Skin of body (tissue), 2 donors: ENCODE results near the gene CD84. TPM values are rescaled to one million over a fixed set of nuclear protein-coding genes. Genes with fewer than 3 reads are reported as not detected.
"Not testable (repeated sequence)": the region's sequence is repeated elsewhere in the genome, so short reads cannot be mapped to it uniquely, and the experiment has no call there.

Experiments
- DNase-seq: peaks from one replicate; lab custom pipeline; 2025; lab: John Stamatoyannopoulos, UW
- total RNA-seq: library from RNA; depleted of rRNA; stranded (reverse); fragments of >200 nt; gene quantifications from one replicate; pipeline ENCODE4 v1.2.3, GENCODE V29; 2014

The CD84 gene
- total RNA-seq, 1 donor from 2014 or later = 3.8 TPM

DNA sequence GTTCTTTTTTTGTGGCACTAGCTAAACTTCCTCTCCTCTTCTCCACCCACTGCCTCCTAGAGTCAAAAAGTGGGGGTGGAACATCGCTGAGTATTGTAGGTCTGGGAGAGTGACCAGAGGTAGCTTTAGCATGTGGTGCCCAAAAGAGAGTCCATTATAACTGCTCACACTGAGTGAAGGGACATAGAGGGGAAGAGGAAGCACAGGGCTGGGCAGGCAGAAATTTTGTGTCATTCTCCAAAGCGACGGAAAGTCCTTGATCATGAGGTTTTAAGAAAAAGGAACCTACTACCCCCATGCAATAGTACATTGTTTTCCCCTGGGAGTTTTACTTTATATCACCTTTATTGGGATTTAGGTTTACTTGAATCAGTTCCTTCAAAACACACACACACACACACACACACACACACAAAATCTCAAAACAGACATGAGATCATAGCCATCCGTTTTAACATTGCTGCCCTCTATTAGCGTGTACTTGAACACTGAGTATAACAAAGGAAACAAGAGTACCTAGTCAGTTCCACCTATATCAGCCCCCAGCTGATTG lies 4.1 kb downstream of the CD84 start:
- DNase-seq = no peak

DNA sequence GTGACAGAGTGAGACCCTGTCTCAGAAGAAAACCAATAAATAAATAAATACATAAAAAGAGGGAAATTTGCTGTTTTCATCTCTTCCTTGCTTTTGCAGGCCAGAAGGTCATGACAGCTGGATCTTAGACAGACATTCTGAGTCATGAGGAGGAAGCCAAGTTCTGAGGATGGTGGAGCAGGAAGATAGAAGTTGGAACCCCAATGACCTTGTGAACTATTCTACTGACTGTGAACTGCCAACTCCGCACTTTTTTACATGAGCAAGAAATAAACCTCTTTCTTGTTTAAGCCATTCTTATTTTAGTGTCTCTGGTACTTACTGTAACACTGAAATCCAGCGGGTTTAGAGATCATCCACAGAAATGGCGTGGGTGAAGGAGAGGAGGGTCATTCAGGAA lies 8.5 kb downstream of the CD84 start:
- no peak for DNase-seq

DNA sequence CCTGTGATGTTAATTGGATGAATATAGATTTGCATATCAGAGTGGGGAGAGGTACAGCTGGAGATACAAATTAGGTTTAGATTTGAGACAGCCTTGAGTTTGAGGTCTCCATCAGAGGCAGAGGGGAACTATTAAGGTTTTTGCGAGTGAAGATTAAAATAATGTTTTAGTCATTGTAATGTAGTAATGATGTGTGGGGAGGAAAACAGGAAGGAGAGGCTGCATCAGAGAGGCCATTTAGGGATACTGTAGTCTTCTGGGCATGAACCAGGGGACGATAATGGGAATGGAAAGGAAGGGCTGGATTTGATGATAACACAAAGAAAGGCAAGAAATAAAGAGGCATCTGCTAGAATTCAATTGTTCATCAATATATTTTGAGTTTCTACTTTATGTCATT lies 9.5 kb downstream of the CD84 start:
- no peak for DNase-seq

DNA sequence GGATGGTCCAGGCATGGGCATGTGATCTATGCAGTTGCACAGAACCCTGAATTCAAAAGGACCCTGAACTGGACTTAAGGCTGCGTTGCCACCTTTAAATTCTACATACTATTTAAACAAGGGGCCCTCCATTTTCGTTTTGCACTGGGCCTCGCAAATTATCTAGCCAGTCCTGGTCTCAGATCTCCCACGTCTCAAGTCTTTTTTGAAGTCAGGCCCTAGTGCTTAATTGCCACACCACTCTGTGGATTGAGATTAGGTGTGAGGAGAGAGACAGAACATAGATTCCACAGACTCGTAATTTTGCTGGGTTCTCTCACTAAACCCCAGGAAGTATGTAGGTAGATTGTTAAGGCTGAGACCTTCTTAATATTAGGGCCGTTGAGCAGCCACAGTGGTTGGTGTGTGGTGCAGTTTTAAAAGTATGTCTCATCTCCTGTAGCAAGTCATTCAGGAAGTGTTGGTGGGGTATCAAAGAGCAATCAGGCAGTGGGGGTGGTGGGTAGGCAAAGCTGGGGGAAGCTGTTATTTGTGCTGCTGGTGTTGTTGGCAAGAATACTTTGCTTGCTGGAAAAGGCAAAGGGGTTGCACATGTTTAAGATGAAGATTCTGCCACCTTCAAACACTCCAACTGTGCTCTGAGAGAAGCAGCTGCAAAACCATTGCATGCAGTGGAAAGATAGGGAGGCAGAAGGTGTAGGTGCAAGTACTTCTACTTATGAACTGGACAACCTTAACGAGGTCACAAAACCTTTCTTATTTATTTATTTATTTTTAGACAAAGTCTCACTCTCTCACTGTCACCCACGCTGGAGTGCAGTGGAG lies 11.2 kb downstream of the CD84 start:
- no peak for DNase-seq

DNA sequence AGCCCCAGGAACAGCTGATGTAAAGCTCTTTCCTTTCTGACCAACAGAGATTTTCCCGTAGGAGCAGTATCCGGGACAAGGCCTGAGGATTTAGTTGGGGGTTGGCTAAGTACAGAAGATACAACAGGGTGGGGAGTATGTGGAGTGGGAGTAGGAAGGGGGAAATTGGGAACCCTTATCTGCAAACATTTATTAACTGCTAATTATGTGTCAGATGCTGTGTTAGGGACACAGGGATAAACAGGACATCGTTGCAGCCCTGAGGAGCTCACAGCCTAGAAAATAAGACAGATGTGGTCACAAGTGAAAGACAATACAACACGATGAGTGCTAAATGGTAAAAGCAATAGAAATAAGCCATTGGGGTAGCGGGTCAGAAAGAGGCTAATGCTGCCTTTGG lies 12.0 kb downstream of the CD84 start:
- no peak for DNase-seq

DNA sequence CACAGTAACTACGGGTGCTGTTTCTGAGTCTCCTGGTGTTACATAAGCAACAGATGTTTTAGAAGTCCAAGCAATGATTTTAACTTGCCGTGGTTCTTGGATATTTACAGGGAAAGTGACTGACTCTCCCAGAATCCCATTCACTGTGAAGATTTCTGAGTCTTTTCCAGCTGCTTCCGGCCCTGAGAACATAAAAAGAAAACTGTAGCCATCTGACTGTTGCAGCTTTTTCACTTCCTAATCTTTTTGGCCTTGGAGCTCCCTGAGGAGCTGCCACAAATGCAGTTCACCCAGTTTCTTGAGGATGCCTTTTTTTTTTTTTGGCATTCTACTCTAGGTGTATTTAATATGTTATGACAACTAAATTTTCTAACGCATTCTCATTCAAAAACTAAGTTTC lies 13.7 kb downstream of the CD84 start:
- DNase-seq = no peak

DNA sequence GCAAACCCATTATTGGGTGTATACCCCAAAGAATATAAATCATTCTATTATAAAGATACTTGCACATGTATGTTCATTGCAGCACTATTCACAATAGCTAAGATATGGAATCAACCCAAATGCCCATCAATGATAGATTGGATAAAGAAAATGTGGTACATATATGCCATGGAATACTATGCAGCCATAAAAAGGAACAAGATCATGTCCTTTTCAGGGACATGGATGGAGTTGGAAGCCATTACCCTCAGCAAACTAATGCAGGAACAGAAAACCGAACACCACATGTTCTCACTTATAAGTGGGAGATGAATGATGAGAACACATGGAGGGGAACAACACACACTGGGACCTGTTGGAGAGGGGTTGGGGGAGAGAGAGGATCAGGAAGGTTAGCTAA lies 16.1 kb downstream of the CD84 start:
- not testable (repeated sequence) for DNase-seq

DNA sequence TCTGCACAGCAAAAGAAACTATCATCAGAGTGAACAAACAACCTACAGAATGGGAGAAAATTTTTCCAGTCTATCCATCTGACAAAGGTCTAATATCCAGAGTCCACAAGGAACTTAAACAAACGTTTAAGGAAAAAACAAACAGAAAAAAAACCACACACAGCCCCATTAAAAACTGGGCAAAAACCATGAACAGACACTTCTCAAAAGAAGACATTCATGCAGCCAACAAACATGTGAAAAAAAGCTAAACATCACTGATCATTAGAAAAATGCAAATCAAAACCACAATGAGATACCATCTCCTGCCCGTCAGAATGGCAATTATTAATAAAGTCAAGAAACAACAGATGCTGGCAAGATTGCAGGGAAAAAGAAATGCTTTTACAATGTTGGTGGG lies 16.6 kb downstream of the CD84 start:
- not testable (repeated sequence) for DNase-seq

DNA sequence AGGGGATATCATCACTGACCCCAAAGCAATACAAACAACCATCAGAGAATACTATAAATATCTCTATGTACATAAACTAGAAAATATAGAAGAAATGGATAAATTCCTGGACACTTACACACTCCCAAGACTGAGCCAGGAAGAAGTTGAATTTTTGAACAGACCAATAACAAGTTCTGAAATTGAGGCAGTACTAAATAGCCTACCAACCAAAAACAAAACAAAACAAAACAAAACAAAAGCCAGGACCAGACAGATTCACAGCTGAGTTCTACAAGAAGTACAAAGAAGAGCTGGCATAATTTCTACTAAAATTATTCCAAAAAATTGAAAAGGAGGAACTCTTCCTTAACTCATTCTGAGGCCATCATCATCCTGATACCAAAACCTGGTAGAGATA lies 18.5 kb downstream of the CD84 start:
- no peak for DNase-seq

DNA sequence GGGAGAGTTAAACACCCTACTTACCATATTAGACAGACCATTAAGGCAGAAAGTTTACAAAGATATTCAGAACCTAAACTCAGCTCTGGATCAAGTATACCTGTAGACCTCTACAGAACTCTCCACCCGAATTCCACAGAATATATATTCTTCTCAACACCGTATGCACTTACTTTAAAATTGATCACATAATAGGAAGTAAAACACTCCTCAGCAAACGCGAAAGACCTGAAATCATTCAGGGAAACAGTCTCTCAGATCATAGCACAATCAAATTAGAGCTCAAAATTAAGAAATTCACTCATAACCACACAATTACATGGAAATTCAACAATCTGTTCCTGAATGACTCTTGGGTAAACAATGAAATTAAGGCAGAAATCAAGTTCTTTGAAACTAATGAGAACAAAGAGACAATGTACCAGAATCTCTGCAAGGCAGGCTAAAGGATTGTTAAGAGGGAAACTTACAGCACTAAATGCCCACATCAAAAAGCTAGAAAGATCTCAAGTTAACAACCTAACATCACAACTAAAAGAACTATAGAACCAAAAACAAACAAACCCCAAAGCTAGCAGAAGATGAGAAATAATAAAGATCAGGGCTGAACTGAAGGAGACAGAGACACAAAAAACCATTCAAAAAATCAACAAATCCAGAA lies 19.1 kb downstream of the CD84 start:
- no peak for DNase-seq

DNA sequence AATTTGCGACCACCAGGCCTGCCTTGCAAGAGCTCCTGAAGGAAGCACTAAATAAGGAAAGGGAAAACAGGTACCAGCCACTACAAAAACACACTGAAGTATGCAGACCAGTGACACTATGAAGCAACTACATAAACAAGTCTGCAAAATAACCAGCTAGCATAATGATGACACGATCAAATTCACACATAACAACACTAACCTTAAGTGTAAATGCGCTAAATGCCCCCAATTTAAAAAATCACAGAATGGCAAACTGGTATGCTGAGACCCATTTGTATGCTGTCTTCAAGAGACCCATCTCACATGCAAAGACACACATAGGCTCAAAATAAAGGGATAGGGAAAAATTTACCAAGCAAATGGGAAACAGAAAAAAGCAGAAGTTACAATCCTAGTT lies 19.9 kb downstream of the CD84 start:
- not testable (repeated sequence) for DNase-seq

DNA sequence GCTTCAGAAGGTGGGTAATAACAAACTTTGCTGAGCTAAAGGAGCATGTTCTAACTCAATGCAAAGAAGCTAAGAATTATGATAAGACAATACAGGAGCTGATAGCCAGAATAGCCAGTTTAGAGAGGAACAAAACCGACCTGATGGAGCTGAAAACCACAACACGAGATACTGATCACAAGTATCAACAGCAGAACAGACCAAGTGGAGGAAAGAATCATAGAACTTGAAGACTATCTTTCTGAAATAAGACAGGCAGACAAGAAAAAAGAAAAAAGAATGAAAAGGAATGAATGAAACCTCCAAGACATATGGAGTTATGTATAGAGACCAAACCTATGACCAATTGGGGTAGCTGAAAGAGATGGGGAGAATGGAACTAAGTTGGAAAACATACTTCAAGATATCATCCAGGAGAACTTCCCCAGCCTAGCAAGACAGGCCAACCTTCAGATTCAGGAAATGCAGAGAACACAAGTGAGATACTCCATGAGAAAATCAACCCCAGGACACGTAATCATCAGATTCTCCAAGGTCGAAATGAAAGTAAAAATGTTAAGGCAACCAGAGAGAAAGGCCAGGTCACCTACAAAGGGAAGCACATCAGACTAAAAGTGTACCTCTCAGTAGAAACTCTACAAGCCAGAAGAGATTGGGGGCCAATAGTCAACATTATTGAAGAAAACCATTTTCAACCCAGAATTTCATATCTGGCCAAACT lies 20.5 kb downstream of the CD84 start:
- no peak for DNase-seq

DNA sequence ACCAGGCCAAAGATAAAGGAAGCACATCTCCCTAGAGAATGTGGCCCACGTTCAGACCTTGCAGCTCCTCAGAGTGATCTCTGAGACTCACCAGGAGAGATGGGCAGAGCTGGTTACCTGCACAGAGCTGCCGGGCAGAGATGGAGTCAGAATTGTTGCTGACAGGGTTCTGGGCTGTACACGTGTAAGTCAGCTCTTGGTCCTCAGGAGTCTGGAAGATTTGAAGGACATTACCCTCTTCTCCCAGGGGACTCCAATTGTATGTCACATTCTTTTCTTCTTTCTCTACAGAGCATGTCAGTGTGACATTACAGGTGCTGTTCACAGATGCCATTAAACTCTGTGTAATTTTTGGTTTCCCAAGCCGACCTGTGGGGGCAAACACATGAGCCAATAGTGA lies 25.5 kb downstream of the CD84 start:
- no peak for DNase-seq

DNA sequence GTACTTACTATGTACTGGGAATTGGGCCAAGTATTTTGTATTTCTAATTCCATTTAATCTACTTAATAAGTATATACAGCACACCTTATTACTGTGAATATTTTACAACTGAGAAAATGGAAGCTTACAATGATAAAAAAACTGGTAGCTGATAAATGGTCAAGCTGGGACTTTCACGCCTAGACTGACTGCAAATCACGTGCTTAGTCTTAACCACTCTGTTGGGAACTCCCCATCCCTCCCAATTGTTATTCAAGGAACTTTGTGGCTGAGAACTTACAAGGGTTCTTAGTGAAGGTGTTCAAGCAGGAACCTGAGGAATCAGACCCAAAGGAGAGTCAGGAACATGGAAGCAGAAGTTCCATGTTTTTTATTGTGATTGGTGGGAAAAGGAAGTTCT lies 26.9 kb downstream of the CD84 start:
- no peak for DNase-seq

DNA sequence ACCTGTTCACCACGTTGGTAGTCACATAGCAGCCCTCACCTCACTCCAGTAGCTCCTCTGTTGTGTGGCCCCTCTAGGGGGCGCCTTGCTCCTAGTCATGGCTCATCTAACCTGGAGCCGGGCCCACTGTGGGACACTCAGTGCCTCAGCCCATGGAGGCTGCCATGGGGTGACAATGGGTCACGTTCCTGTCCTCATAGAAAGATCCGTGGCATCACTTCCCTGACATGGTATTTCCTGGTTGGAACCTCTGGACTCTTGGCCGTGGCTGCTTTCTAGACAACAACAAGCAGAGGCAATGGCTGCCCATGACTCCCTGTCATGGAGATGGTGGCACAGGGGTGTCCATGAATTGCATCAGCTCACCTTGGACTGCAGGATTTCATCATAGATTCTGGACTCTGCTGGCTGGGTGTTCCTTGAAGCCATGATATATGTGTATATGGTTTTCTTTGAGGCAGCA lies 28.7 kb downstream of the CD84 start:
- no peak for DNase-seq

DNA sequence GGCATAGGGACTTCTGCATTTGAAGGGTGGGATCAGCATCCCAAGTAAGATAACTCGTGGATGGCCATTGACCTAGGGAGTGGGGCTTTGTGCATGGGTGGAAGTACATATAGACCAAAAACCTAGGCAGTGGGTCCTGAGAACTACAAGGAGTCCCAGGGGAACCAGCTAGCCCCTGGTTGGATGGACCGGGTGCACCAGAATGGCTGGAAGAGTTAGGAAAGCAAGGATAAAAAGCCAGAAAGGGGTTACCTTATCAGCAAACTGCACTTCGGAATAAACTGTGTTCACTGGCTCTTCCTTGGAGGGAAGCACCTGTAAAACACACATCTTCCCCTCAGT lies 29.7 kb downstream of the CD84 start:
- DNase-seq = no peak

DNA sequence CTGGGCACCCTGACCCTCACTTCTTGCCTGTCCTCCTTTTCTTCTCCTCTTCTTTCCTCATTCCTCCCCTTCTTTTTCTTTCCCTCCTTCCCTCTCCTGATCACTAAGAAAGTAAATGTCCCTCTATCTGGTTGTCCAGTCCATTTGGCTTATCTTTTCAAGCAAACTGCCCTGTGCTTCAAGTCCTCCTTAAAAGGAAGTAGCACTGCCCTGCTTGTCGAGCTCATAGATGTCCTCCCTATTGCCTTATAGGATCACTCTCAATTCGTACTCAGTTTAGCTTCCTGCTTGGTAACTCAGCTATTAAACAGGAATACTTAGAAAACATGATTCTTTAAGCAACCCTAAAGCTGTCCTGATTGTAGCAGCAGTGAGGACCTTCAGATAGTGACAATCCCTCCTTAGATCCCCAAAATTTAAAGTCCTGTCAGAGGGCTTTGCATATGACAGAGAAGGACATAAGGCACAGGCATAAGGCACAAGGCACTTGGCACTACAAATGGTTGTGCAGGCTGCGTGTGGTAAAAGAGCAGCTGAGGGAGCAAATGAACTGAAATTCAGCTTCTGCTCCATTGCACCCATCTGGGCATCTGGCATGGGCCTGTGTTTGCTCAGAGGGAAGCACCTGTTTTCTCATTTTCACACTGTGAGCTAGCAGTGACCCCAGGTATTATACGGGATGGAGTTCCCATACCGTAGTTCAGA lies 30.2 kb downstream of the CD84 start:
- DNase-seq = no peak

DNA sequence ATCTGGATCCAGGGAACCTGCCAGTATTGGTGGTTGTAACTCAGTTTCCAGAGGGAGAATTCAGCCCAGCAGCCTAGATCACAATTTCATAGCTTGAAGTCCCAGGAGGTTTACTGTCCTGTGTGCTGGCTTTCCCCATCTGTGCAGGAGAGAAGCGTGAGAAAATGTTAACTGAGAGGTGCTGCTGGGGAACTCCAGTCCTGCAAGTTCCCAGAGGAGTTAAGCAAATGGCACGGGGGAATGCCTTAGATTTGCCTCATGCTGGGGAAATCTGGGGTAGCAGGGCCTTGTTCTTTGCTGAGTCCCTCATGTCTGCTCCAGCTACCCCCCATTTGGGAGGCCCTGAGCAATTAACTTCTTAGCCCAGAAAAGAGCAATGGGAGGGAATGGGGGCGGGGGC lies 31.1 kb downstream of the CD84 start:
- DNase-seq = no peak

DNA sequence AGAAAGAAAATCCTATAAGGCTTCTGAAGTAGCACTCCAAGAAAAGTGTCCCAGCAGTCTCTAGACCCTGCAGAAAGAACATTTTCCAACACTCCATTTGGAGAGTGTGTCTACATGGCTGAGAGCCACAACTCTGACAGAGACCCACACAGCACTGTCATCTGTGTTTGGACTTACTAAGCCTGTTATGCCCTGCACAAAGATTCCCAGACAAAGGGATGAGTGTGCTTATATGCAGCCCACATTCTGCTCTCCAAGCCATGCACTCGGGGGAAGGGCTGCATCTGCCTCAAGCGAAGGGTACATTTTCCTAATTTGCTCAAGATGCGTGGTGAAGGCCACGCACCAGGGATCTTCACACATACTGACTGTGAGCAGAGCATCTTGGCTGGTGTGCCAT lies 31.9 kb downstream of the CD84 start:
- DNase-seq = no peak

DNA sequence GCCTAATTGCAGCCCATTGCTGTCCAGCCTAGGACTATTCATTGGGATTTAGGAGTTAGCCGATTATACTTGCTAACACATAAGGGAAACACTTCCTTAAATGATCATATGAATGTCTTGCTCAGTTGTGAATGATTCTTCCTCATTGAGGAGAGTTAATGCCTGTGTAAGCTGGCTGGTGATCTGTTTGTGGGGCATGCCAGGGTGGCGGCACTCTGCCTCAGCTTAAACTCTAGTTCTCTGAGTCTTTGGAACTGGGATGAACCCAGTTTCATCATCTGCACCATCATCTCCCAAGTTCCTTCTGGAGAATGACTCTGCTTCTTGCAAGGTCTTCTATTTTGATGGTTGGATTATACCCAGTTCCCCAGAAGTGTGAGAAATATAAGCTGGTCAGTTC lies 32.4 kb downstream of the CD84 start:
- DNase-seq = no peak

DNA sequence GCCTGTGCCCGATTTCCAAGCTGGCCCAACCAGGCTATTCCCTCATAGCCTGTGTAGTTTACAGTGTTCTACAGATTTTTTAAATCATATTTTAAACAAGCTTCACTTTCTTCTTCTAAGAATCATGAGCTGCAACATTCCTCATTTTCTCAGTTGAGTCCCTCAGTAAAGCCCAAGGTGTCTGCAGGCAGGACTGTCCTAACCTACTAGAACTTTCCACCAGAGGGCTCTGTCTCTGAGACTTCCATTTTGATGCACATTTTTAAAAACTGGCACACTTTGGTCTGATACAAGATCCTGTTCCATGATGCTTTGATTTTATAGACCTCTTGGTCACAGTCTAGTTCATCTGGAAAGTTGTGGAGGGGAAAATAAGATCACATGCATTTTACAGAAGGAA lies 34.6 kb downstream of the CD84 start:
- DNase-seq = no peak
